B cell (primary cell): ENCODE data around the gene GBP4. TPM values are rescaled to one million over a fixed set of nuclear protein-coding genes. Genes with fewer than 3 reads are reported as not detected.
"Not testable (repeated sequence)": the region's sequence is repeated elsewhere in the genome, so short reads cannot be mapped to it uniquely, and the experiment has no call there.

Source experiments
- ATAC-seq: fragments of 200-7000 bp; cut with Tn5 transposase; one replicate; pipeline ENCODE4 v1.10.0; 2021; ENCODE audit warnings: low read depth, mild to moderate bottlenecking, moderate number of reproducible peaks, moderate library complexity
- CTCF ChIA-PET: fragments of 350-600 bp; sonication (Branson Sonifier 250); formaldehyde crosslinking; loops from one replicate; lab custom pipeline; 2021; ENCODE audit warnings: antibody characterized with exemption, inconsistent platforms; lab: Charles Lee
- POLR2A ChIA-PET: fragments of 350-600 bp; sonication (Branson Sonifier 250); formaldehyde crosslinking; loops from one replicate; lab custom pipeline; 2021; ENCODE audit warnings: antibody characterized with exemption; lab: Charles Lee
- DNase-seq: peaks from one replicate; pipeline ENCODE4 v3.0.0; 2013
- H2AFZ ChIP-seq: 2 replicates; pipeline ENCODE4 v1.6.1; 2012; ENCODE audit warnings: mild to moderate bottlenecking, low read depth, low read length; ENCODE audit not compliant: insufficient read depth, poor library complexity, severe bottlenecking
- H3K27ac ChIP-seq, 2 donors: 1 replicate in 1 of 2; 2 replicates in 1 of 2; pipeline ENCODE4 v1.5.1; 2012 to 2013; ENCODE audit warnings: low read length in 2 of 2, mild to moderate bottlenecking in 2 of 2, moderate library complexity in 1 of 2
- H3K27me3 ChIP-seq, 4 experiments: fragments of 200-600 bp in 1 of 4; sonication (generic) in 1 of 4; replicated peaks in 1 of 4; 1 replicate in 2 of 4; 2 replicates in 2 of 4; pipeline versions ENCODE4 v1.6.1 to v1.7.0; 2013 to 2016; ENCODE audit warnings: low read length in 3 of 4, mild to moderate bottlenecking in 2 of 4, mixed read lengths in 1 of 4, moderate library complexity in 1 of 4; ENCODE audit not compliant: insufficient read depth in 4 of 4, control insufficient read depth in 3 of 4; ENCODE audit errors: control extremely low read depth in 1 of 4
- H3K36me3 ChIP-seq, 2 experiments: replicated peaks in 1 of 2; 1 replicate in 1 of 2; 2 replicates in 1 of 2; pipeline versions ENCODE4 v1.6.1 to v1.7.1; 2013; ENCODE audit warnings: low read length in 1 of 2; ENCODE audit not compliant: insufficient read depth in 2 of 2, control insufficient read depth in 1 of 2; ENCODE audit errors: control extremely low read depth in 1 of 2, extremely low read depth in 1 of 2
- H3K4me1 ChIP-seq, 2 donors: fragments of 200-600 bp in 1 of 2; sonication (generic) in 1 of 2; 1 replicate in 1 of 2; 2 replicates in 1 of 2; pipeline versions ENCODE4 v1.5.1 to v1.6.1; 2013 to 2017; ENCODE audit warnings: low read length in 2 of 2; ENCODE audit not compliant: control insufficient read depth in 2 of 2, insufficient read depth in 2 of 2
- H3K4me2 ChIP-seq: replicated peaks from 2 replicates; pipeline ENCODE3; 2012; ENCODE audit warnings: mild to moderate bottlenecking, low read depth, low read length; ENCODE audit not compliant: poor library complexity, severe bottlenecking
- H3K4me3 ChIP-seq, 5 experiments: fragments of 200-600 bp in 1 of 5; sonication (generic) in 1 of 5; 1 replicate in 3 of 5; 2 replicates in 2 of 5; pipeline versions ENCODE4 v1.5.1 to v1.7.0; 2011 to 2016; ENCODE audit warnings: low read length in 4 of 5, mild to moderate bottlenecking in 4 of 5, low read depth in 2 of 5, control low read depth in 1 of 5, moderate library complexity in 1 of 5; ENCODE audit not compliant: insufficient read depth in 1 of 5; ENCODE audit errors: control extremely low read depth in 1 of 5, extremely low read depth in 1 of 5
- H3K79me2 ChIP-seq: fragments of 200-600 bp; sonication (generic); one replicate; pipeline ENCODE4 v1.6.0; 2016; ENCODE audit warnings: low read length; ENCODE audit not compliant: control insufficient read depth, insufficient read depth
- H3K9ac ChIP-seq: fragments of 200-600 bp; sonication (generic); 2 replicates; pipeline ENCODE4 v1.6.1; 2017; ENCODE audit warnings: mild to moderate bottlenecking, low read length, moderate library complexity
- H3K9me3 ChIP-seq, 3 donors: one replicate each; pipeline versions ENCODE4 v1.6.1 to v1.7.1; 2013; ENCODE audit warnings: low read length in 2 of 3; ENCODE audit not compliant: control insufficient read depth in 2 of 3, insufficient read depth in 1 of 3; ENCODE audit errors: control extremely low read depth in 1 of 3
- H4K20me1 ChIP-seq: 2 replicates; pipeline ENCODE4 v1.6.0; 2012; ENCODE audit warnings: mild to moderate bottlenecking, low read length; ENCODE audit not compliant: insufficient read depth, control insufficient read depth, poor library complexity, severe bottlenecking
- H3K27ac Mint-ChIP-seq: one replicate; pipeline ENCODE4 v1.8.0; 2021; ENCODE audit warnings: mixed read lengths
- H3K27me3 Mint-ChIP-seq: one replicate; pipeline ENCODE4 v1.8.0; 2021; ENCODE audit warnings: mixed read lengths
- H3K4me1 Mint-ChIP-seq: one replicate; pipeline ENCODE4 v1.8.0; 2021; ENCODE audit warnings: mixed read lengths
- H3K4me3 Mint-ChIP-seq: one replicate; pipeline ENCODE4 v1.8.0; 2021; ENCODE audit warnings: mixed read lengths
- H3K9me3 Mint-ChIP-seq: one replicate; pipeline ENCODE4 v1.8.0; 2022; ENCODE audit warnings: mixed read lengths; ENCODE audit not compliant: insufficient read depth
- CTCF ChIP-seq: fragments of 200-600 bp; IDR thresholded peaks from one replicate; pipeline ENCODE4 v1.8.0; 2022; ENCODE audit warnings: antibody characterized with exemption, mild to moderate bottlenecking
- EZH2 ChIP-seq: IDR thresholded peaks from 2 replicates; pipeline ENCODE4 v1.6.1; 2012; ENCODE audit warnings: borderline replicate concordance, low read depth, mild to moderate bottlenecking, moderate library complexity, low read length; ENCODE audit not compliant: insufficient read depth, poor library complexity, severe bottlenecking
- WGBS: methylation state at CpG from one replicate; pipeline ENCODE4 v1.1.5; 2013; ENCODE audit warnings: missing lambda C conversion rate; ENCODE audit not compliant: insufficient coverage; 5-methylcytosine and 5-hydroxymethylcytosine counted together
- intact Hi-C: fragments of 100-400 bp; cut with micrococcal nuclease; formaldehyde crosslinking; loops from one replicate; pipeline ENCODE4 v1.10.0; 2022
- polyA plus RNA-seq: library from polyadenylated mRNA; depleted of rRNA; stranded (reverse); fragments of >200 nt; gene quantifications from 2 replicates; pipeline ENCODE4 v1.2.3, GENCODE V29; 2012
- total RNA-seq, 2 donors: library from RNA; stranded (reverse); fragments of 120-200 nt in 1 of 2; gene quantifications; 1 replicate in 1 of 2; 2 replicates in 1 of 2; pipeline versions ENCODE4 v1.2.3 to v1.2.4, GENCODE V29; 2013 to 2022

Gene GBP4
- total and polyA plus RNA-seq, 2 donors (not counting 1 experiment from before 2014, with no cell fraction given) = 12.4 to 43.9 TPM

DNA sequence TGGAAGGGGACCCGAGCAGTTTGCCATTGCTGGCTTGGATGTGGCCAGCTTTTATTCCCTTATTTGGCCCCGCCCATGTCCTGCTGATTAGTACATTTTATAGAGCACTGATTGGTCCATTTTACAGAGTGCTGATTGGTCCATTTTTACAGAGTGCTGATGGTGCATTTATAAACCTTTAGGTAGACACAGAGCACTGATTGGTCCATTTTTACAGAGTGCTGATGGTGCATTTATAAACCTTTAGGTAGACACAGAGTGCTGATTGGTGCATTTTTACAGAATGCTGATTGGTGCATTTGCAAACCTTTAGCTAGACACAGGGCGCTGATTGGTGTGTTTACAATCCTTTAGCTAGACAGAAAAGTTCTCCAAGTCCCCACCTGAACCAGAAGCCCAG, 20.2 kb upstream of the GBP4 start:
- 95% methylated on average over 2 of the region's 3 CpGs for WGBS
- H3K9me3 Mint-ChIP-seq, POLR2A ChIA-PET, H3K27me3 Mint-ChIP-seq, H3K9me3 ChIP-seq, H3K9ac ChIP-seq, H3K36me3 ChIP-seq, H3K4me3 ChIP-seq, ATAC-seq, CTCF ChIA-PET, H3K4me2 ChIP-seq, H3K79me2 ChIP-seq, H2AFZ ChIP-seq, H3K4me1 ChIP-seq, intact Hi-C loops, H3K27me3 ChIP-seq, H3K4me3 Mint-ChIP-seq, DNase-seq, H4K20me1 ChIP-seq, H3K4me1 Mint-ChIP-seq, H3K27ac Mint-ChIP-seq, H3K27ac ChIP-seq: not testable (repeated sequence)

GRCh38 chr1:89213347-89213746, 14.6 kb upstream of the GBP4 start:
- no peaks in the 10 kb centered on the region for H3K36me3 ChIP-seq
- no peak overlapping the region for H2AFZ ChIP-seq
- H3K27ac Mint-ChIP-seq = peak overlapping the region; percentile 50
- peaks cover 3 to 9% (median 6%) of the 10 kb centered on the region in 3 donors for H3K9me3 ChIP-seq
- H3K9me3 Mint-ChIP-seq = peaks cover 8% of the 10 kb centered on the region
- no CpG with 5 or more reads among the region's 1 CpG for WGBS
- no peaks in the 10 kb centered on the region for H3K27me3 ChIP-seq
- no peak overlapping the region for H3K4me3 Mint-ChIP-seq
- H3K4me1 ChIP-seq = no peaks in the 10 kb centered on the region
- intact Hi-C loops = no loop called here
- H3K4me3 ChIP-seq = no peak overlapping the region
- ChIA-PET POLR2A (no interaction called here), CTCF (no interaction called here)
- H3K4me1 Mint-ChIP-seq = no peaks in the 10 kb centered on the region
- no peaks in the 10 kb centered on the region for H4K20me1 ChIP-seq
- H3K27ac ChIP-seq = no peak overlapping the region
- DNase-seq (no peak), ATAC-seq (no peak)
- H3K79me2 ChIP-seq = no peaks in the 10 kb centered on the region
- no peaks in the 10 kb centered on the region for H3K27me3 Mint-ChIP-seq
- TF ChIP-seq EZH2 = no peak
- TF ChIP-seq CTCF = no peak
- H3K4me2 ChIP-seq = no peak overlapping the region
- H3K9ac ChIP-seq = no peak overlapping the region
